Gastrocnemius medialis (tissue), 4 donors: ENCODE data around the gene ZNF26. TPM values are rescaled to one million over a fixed set of nuclear protein-coding genes. Genes with fewer than 3 reads are reported as not detected.

Experiments used
- ATAC-seq, 2 donors: fragments of 150-250 bp; one replicate each; pipeline ENCODE4 v1.9.1; 2016
- DNase-seq, 2 donors: peaks; one replicate each; pipeline ENCODE4 v3.0.0-alpha.2; 2019
- H3K27ac ChIP-seq, 4 donors: fragments of 200-600 bp; sonication (generic); 1 replicate in 1 of 4; 2 replicates in 3 of 4; pipeline ENCODE4 v1.5.1; 2016 to 2018; ENCODE audit warnings: mild to moderate bottlenecking in 2 of 4, moderate library complexity in 1 of 4
- H3K27me3 ChIP-seq, 3 donors: fragments of 200-600 bp; sonication (generic) in 2 of 3; 1 replicate in 1 of 3; 2 replicates in 2 of 3; pipeline versions ENCODE4 v1.5.1 to v1.6.0; 2016 to 2019; ENCODE audit warnings: mild to moderate bottlenecking in 1 of 3, moderate library complexity in 1 of 3
- H3K36me3 ChIP-seq, 2 donors: fragments of 200-600 bp; sonication (generic) in 1 of 2; one replicate each; pipeline ENCODE4 v1.5.1; 2017 to 2018
- H3K4me1 ChIP-seq, 2 donors: fragments of 200-600 bp; sonication (generic) in 1 of 2; one replicate each; pipeline ENCODE4 v1.5.1; 2016 to 2017; ENCODE audit warnings: mild to moderate bottlenecking in 2 of 2
- H3K4me3 ChIP-seq, 4 donors: fragments of 200-600 bp; sonication (generic) in 3 of 4; 1 replicate in 1 of 4; 2 replicates in 3 of 4; pipeline ENCODE4 v1.5.1; 2016 to 2019; ENCODE audit warnings: mild to moderate bottlenecking in 2 of 4
- H3K9me3 ChIP-seq, 3 donors: fragments of 200-600 bp; sonication (generic) in 2 of 3; 1 replicate in 1 of 3; 2 replicates in 2 of 3; pipeline ENCODE4 v1.5.1; 2016 to 2019
- CTCF ChIP-seq, 5 experiments: fragments of 450-650 bp in 3 of 5; fragments of 200-600 bp in 2 of 5; sonication (generic) in 2 of 5; IDR thresholded peaks in 4 of 5; conservative IDR thresholded peaks in 1 of 5; 1 replicate in 4 of 5; 2 replicates in 1 of 5; pipeline ENCODE4 v1.5.1; 2016 to 2019; ENCODE audit warnings: antibody characterized with exemption in 5 of 5, mild to moderate bottlenecking in 3 of 5, moderate library complexity in 3 of 5
- POLR2A ChIP-seq, 2 donors: fragments of 450-650 bp; IDR thresholded peaks; one replicate each; pipeline ENCODE4 v1.6.1; 2017; ENCODE audit warnings: antibody characterized with exemption in 2 of 2, mild to moderate bottlenecking in 2 of 2, moderate library complexity in 2 of 2
- in situ Hi-C, 4 donors: fragments of 200-750 bp; cut with MboI; loops; one replicate each; pipeline versions ENCODE4 v1.15.0 to v1.8.0; 2017; ENCODE audit warnings: low sequenced_read_pairs in 4 of 4
- intact Hi-C: fragments of 100-400 bp; cut with DNase I; formaldehyde crosslinking; loops from one replicate; pipeline ENCODE4 v1.15.1; 2023; ENCODE audit warnings: low total_unique reads
- total RNA-seq, 4 donors: library from RNA; depleted of rRNA; stranded (reverse); fragments of >200 nt; gene quantifications; one replicate each; pipeline versions ENCODE4 v1.1.0 to v1.2.3, GENCODE V29; 2016

ZNF26 gene
- total RNA-seq, 4 donors from 2014 or later: 1.2 to 12.3 (median 2.6) TPM

GRCh38 chr12:133037207-133038005 is 51.2 kb downstream of the ZNF26 start, which contains the start of gene ZNF84:
Gene ZNF84 (plus strand): TSS chr12:133037509. CDS start chr12:133041468, 3,959 bp downstream.
- Histone ChIP-seq H3K27ac (peak within 1 kb of the TSS; percentile 83 to 97 (median 91)), H3K4me1 (peaks cover 11 to 12% of the 10 kb centered on the region in 2 donors), H3K36me3 (peaks cover 14 to 39% of the 10 kb centered on the region in 2 donors), H3K4me3 (peak within 1 kb of the TSS; percentile 74 to 90 (median 80)), H3K9me3 (peaks cover 4 to 61% (median 9%) of the 10 kb centered on the region in 3 donors), H3K27me3 (no peaks in the 10 kb centered on the region)
- intact Hi-C loops (loop anchor here (1.0 kb wide), 6 partner anchors 43 to 150 kb away; partner anchors contain the start of genes CHFR, ZNF10, ZNF140 and ZNF26), in situ Hi-C loops (loop anchor here in 1 of 4 donors (5.0 kb wide), 1 partner anchor 50 kb away; the partner anchor contains the start of gene ZNF26)
- TF ChIP-seq POLR2A (IDR thresholded peaks at IDR 0.05) (peak; percentile 60 to 61), CTCF (IDR thresholded peaks at IDR 0.05 in 4 of 5, conservative IDR thresholded peaks at IDR 0.05 in 1 of 5) (peak in 2 of 5 experiments; percentile 23 to 47)
- DNase-seq (peak; percentile 93 to 94), ATAC-seq (peak; percentile 96 to 99)

- H3K4me3 ChIP-seq: peak overlapping the region; percentile 74 to 90 (median 80)
- intact Hi-C loops: no loop called here
- no peaks in the 10 kb centered on the region for H3K27me3 ChIP-seq
- TF ChIP-seq CTCF (IDR thresholded peaks at IDR 0.05 in 4 of 5, conservative IDR thresholded peaks at IDR 0.05 in 1 of 5): no peak
- no peak for TF ChIP-seq POLR2A (IDR thresholded peaks at IDR 0.05)
- peaks cover 11 to 12% of the 10 kb centered on the region in 2 donors for H3K4me1 ChIP-seq
- DNase-seq: no peak
- in situ Hi-C loops: loop anchor here in 1 of 4 donors (5.0 kb wide), 1 partner anchor 51 kb away; the partner anchor contains the start of gene ZNF26
- no peak for ATAC-seq
- H3K9me3 ChIP-seq: peaks cover 4 to 65% (median 13%) of the 10 kb centered on the region in 3 donors
- peak overlapping the region; percentile 83 to 97 (median 91) for H3K27ac ChIP-seq
- H3K36me3 ChIP-seq: peaks cover 14 to 47% of the 10 kb centered on the region in 2 donors
Measured at GRCh38 chr12:133038118-133038709, 52.0 kb downstream of the ZNF26 start.

- intact Hi-C loops (no loop called here), in situ Hi-C loops (no loop called here)
- H3K36me3 ChIP-seq: peaks cover 34 to 100% of the 10 kb centered on the region in 2 donors
- H3K27me3 ChIP-seq: peaks cover 0 to 4% (median 0%) of the 10 kb centered on the region in 3 donors
- no peak for TF ChIP-seq POLR2A (IDR thresholded peaks at IDR 0.05)
- ATAC-seq: no peak
- H3K9me3 ChIP-seq: peaks cover 18 to 98% (median 69%) of the 10 kb centered on the region in 3 donors
- no peaks in the 10 kb centered on the region for H3K4me1 ChIP-seq
- H3K4me3 ChIP-seq: peak overlapping the region in 1 of 4 donors; percentile 30
- no peak overlapping the region for H3K27ac ChIP-seq
- no peak for DNase-seq
Measured at GRCh38 chr12:133046698-133047097, 60.5 kb downstream of the ZNF26 start.

GRCh38 chr12:133057446-133057845 is 71.3 kb downstream of the ZNF26 start:
- H3K4me3 ChIP-seq: peak overlapping the region in 1 of 4 donors; percentile 48
- in situ Hi-C loops: no loop called here

More at GRCh38 chr12:133057446-133057845, 71.3 kb downstream of the ZNF26 start:
- H3K36me3 ChIP-seq: peaks cover 33 to 87% of the 10 kb centered on the region in 2 donors
- DNase-seq: no peak
- H3K27me3 ChIP-seq: peaks cover 0 to 14% (median 0%) of the 10 kb centered on the region in 3 donors
- intact Hi-C loops: no loop called here
- no peak for TF ChIP-seq CTCF (IDR thresholded peaks at IDR 0.05 in 4 of 5, conservative IDR thresholded peaks at IDR 0.05 in 1 of 5)
- TF ChIP-seq POLR2A (IDR thresholded peaks at IDR 0.05): no peak
- peaks cover 60 to 92% (median 65%) of the 10 kb centered on the region in 3 donors for H3K9me3 ChIP-seq
- H3K4me1 ChIP-seq: no peaks in the 10 kb centered on the region
- ATAC-seq: no peak
- H3K27ac ChIP-seq: no peak overlapping the region
